Measurements from ENCODE around the gene ARX.
A peak's percentile ranks its signal among the peaks of the same experiment; 100 is the strongest.

GRCh38 chrX:25011589-25012432 is 4.0 kb downstream of the ARX start:
- TF ChIP-seq CTCF (IDR thresholded peaks at IDR 0.05; ENCODE audit: poor library complexity) (no peak), EZH2phosphoT487 (IDR thresholded peaks at IDR 0.05; ENCODE audit: low read depth, severe bottlenecking, unreplicated experiment) (peak; percentile 55)

All from hepatocyte (in vitro differentiated cells).